Calu3 (cell line): Measurements from ENCODE around the gene RPUSD3. TPM values are rescaled to one million over a fixed set of nuclear protein-coding genes. Genes with fewer than 3 reads are reported as not detected.

ENCODE experiments used
- BruUV-seq: library from RNA; stranded (reverse); fragments of 400-500 nt; replicated peaks from 2 replicates; lab custom pipeline; 2021; lab: Mats Ljungman, UMichigan
- CTCF ChIA-PET: fragments of 300-600 bp; sonication (Branson Sonifier 250); formaldehyde crosslinking; loops from one replicate; lab custom pipeline; 2022; ENCODE audit warnings: antibody characterized with exemption; lab: Charles Lee
- DNase-seq: peaks from one replicate; pipeline ENCODE4 v3.0.0; 2022
- H3K27ac Mint-ChIP-seq: one replicate; pipeline ENCODE4 v1.8.0; 2022; ENCODE audit warnings: mixed read lengths; ENCODE audit not compliant: unreplicated experiment
- H3K27me3 Mint-ChIP-seq: one replicate; pipeline ENCODE4 v1.8.0; 2022; ENCODE audit warnings: mixed read lengths; ENCODE audit not compliant: unreplicated experiment
- H3K36me3 Mint-ChIP-seq: one replicate; pipeline ENCODE4 v1.8.0; 2022; ENCODE audit warnings: mild to moderate bottlenecking, moderate library complexity, mixed read lengths; ENCODE audit not compliant: insufficient read depth, unreplicated experiment
- H3K4me1 Mint-ChIP-seq: one replicate; pipeline ENCODE4 v1.8.0; 2022; ENCODE audit warnings: mild to moderate bottlenecking, low read depth, mixed read lengths; ENCODE audit not compliant: unreplicated experiment
- H3K4me3 Mint-ChIP-seq: one replicate; pipeline ENCODE4 v1.8.0; 2022; ENCODE audit warnings: mild to moderate bottlenecking, low read depth, moderate library complexity, mixed read lengths; ENCODE audit not compliant: unreplicated experiment
- H3K9me3 Mint-ChIP-seq: one replicate; pipeline ENCODE4 v1.8.0; 2022; ENCODE audit warnings: low read depth, mixed read lengths; ENCODE audit not compliant: unreplicated experiment
- intact Hi-C: fragments of 100-400 bp; cut with micrococcal nuclease; formaldehyde crosslinking; loops from one replicate; pipeline ENCODE4 v1.10.0; 2022; ENCODE audit not compliant: unreplicated experiment
- total RNA-seq: library from RNA; stranded (reverse); gene quantifications from 2 replicates; pipeline ENCODE4 v1.2.3, GENCODE V29; 2022
- TF ChIP-seq, protein P1 (sequence below): fragments of 200-600 bp; IDR thresholded peaks from one replicate; pipeline ENCODE4 v1.8.0; 2022; ENCODE audit warnings: antibody characterized with exemption; ENCODE audit not compliant: unreplicated experiment

The RPUSD3 gene
- total RNA-seq, 1 experiment from 2014 or later = 41.7 TPM

DNA sequence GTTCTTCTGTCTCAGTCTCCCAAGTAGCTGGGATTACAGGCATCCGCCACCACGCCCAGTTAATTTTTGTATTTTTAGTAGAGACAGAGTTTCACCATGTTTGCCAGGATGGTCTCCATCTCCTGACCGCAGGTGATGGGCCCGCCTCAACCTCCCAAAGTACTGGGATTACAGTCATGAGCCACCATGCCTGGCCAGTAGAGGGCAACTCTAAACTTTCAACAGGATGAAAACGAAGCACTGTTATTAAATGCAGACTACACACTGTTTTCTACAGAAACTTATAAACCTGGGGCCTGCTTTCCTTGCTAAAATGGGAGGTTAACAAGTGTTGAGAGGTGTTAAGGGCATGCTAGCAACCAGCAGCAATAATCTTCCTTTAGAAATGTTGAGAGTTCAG is 43.3 kb downstream of the RPUSD3 start:
- CTCF ChIA-PET = no interaction called here
- intact Hi-C loops = no loop called here
- Mint-ChIP-seq H3K27ac (no peak overlapping the region), H3K27me3 (no peaks in the 10 kb centered on the region), H3K36me3 (peaks cover 78% of the 10 kb centered on the region), H3K9me3 (no peaks in the 10 kb centered on the region), H3K4me3 (no peak overlapping the region), H3K4me1 (peaks cover 1% of the 10 kb centered on the region)
- TF ChIP-seq, protein P1, sequence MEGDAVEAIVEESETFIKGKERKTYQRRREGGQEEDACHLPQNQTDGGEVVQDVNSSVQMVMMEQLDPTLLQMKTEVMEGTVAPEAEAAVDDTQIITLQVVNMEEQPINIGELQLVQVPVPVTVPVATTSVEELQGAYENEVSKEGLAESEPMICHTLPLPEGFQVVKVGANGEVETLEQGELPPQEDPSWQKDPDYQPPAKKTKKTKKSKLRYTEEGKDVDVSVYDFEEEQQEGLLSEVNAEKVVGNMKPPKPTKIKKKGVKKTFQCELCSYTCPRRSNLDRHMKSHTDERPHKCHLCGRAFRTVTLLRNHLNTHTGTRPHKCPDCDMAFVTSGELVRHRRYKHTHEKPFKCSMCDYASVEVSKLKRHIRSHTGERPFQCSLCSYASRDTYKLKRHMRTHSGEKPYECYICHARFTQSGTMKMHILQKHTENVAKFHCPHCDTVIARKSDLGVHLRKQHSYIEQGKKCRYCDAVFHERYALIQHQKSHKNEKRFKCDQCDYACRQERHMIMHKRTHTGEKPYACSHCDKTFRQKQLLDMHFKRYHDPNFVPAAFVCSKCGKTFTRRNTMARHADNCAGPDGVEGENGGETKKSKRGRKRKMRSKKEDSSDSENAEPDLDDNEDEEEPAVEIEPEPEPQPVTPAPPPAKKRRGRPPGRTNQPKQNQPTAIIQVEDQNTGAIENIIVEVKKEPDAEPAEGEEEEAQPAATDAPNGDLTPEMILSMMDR = no peak
- BruUV-seq = no TSS peak
- no peak for DNase-seq

DNA sequence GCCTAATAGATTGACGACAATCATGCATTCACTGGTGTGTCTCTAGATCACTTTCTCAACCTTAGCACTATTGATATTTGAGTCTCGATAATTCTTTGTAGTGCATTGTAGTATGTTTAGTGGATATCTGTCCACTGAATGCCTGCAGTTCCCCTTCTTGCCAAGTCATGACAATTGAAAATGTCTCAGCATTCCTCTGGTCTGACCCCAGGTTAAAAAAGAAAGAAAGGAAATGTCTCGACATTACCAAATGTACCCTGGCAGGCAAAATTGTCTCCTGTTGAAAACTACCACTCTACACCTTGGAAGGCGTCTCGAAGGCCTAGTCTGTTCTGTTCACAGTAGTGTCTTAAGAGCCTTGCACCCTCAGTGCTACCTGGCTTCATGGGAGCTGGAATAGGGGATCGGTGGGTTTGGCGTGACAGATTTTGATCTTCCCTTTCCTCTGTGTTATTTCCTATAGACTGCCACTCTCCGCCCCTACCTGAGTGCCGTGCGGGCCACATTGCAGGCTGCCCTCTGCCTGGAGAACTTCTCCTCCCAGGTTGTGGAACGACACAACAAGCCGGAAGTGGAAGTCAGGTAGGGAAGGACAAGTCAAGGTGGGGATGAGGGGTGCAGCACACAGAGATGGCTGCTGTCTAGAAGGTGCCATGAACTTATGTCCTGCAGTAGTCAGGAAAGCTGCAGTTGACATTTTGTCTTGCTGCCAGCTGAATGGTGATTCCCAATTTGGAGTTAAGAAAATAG is 46.4 kb downstream of the RPUSD3 start:
- TF ChIP-seq, protein P1 = no peak
- Mint-ChIP-seq H3K27me3 (no peaks in the 10 kb centered on the region), H3K9me3 (no peaks in the 10 kb centered on the region), H3K36me3 (peaks cover 86% of the 10 kb centered on the region), H3K4me3 (no peak overlapping the region), H3K27ac (no peak overlapping the region), H3K4me1 (peaks cover 20% of the 10 kb centered on the region)
- DNase-seq = no peak
- no TSS peak for BruUV-seq
- CTCF ChIA-PET = interaction anchor here (0.7 kb wide), 1 partner anchor 153 kb away, joined by 5 read pairs; no protein-coding TSS in a partner anchor
- intact Hi-C loops = no loop called here

DNA sequence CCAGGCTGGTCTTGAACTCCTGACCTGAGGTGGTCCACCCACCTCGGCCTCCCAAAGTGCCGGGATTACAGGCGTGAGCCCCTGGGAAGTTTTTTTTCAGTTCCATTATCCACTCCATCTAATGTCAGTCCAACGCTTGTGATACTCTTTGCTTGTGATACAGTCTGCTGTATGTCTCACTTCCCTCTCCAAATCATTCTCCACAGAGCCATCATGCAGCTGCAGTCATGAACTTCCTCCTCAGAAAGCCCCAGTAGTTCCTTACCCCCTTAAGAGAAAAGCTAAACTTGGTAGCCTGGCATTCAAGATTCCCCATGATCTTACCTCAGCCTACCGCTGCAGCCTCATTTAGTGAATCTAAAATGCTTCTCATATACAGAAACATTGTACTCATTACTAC is 48.6 kb downstream of the RPUSD3 start:
- CTCF ChIA-PET = no interaction called here
- BruUV-seq = no TSS peak

DNA sequence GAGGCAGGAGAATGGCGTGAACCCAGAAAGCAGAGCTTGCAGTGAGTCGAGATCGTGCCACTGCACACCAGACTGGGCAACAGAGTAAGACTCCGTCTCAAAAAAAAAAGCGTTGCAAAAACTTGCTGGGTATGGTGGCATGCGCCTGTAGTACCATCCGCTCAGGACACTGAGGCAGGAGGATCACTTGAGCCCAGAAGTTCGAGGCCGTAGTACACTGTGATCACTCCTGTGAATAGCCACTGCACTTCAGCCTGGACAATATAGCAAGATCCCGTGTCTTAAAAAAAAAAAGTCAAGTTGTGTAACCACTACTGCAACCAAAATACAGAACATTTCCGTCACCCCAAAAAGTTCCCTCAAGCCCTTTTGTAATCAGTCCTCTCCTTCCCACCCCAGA is 49.4 kb downstream of the RPUSD3 start:
- intact Hi-C loops = loop anchor here (5.0 kb wide), 1 partner anchor 77 kb away; no protein-coding TSS in a partner anchor
- H3K27ac Mint-ChIP-seq = peak overlapping the region; percentile 27
- H3K27me3 Mint-ChIP-seq = no peaks in the 10 kb centered on the region
- peaks cover 73% of the 10 kb centered on the region for H3K36me3 Mint-ChIP-seq
- peak overlapping the region; percentile 89 for H3K4me3 Mint-ChIP-seq
- H3K4me1 Mint-ChIP-seq = peaks cover 27% of the 10 kb centered on the region
- TSS peak; percentile 37 for BruUV-seq
- H3K9me3 Mint-ChIP-seq = no peaks in the 10 kb centered on the region
- DNase-seq = no peak
- CTCF ChIA-PET = no interaction called here
- TF ChIP-seq, protein P1 = no peak

More for the DNA sequence above, 48.6 kb downstream of the RPUSD3 start:
- TF ChIP-seq, protein P1 = no peak
- Mint-ChIP-seq H3K36me3 (peaks cover 81% of the 10 kb centered on the region), H3K4me1 (peaks cover 27% of the 10 kb centered on the region), H3K27me3 (no peaks in the 10 kb centered on the region), H3K9me3 (no peaks in the 10 kb centered on the region), H3K4me3 (peak overlapping the region; percentile 89), H3K27ac (no peak overlapping the region)
- intact Hi-C loops = no loop called here
- DNase-seq = no peak
